ENCODE results near the gene SLAMF8.

SLAMF8 gene

GRCh38 chr1:159868766-159869165, 42.1 kb downstream of the SLAMF8 start:
- Histone ChIP-seq H3K4me3 (no peak overlapping the region), H3K27ac (no peak overlapping the region)
- DNase-seq (ENCODE audit: low spot score) = no peak
- TF ChIP-seq CTCF (IDR thresholded peaks at IDR 0.05) = no peak

DNA sequence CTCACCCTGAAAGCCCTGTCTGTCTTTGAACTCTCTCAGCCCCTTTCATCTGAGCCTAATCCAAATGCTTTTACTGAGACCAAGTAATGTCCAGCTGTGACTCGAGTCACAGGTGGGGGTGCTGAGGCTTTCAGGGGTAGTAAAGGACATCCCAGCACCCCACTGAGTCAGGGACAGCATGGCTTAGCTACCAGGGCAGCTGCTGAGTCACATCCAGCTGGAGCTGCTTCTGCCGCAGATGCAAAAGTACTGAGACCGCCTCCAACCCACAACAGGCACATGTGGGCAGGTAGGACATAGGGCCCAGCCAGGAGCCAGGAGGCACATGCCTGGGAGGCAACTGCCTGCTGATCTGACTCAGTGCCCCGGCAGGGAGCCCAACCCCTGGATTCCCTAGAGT, 42.5 kb downstream of the SLAMF8 start:
- DNase-seq (ENCODE audit: low spot score) = no peak
- no peak overlapping the region for H3K27ac ChIP-seq
- no peak for TF ChIP-seq CTCF (IDR thresholded peaks at IDR 0.05)
- no peak overlapping the region for H3K4me3 ChIP-seq

DNA sequence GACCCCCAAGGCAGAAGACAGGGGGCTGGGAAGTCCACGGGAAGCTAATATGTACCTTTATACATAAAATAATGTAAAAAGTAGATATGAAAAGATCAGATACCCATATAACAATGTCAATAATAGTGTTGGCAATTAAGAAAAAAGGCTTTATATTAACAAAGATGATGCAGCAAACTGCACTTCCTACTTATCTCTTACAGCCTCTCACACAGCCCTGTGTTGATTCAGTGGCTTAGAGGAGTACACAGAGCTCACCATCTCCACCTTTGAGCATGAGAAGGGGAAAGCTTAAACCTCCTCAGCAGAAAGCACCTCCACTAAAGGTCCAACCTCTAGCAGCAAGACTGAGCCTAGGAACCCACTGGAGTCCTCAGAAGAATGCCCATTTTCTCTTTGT, 42.9 kb downstream of the SLAMF8 start:
- no peak for TF ChIP-seq CTCF (IDR thresholded peaks at IDR 0.05)
- H3K4me3 ChIP-seq = no peak overlapping the region
- no peak overlapping the region for H3K27ac ChIP-seq
- DNase-seq (ENCODE audit: low spot score) = no peak

DNA sequence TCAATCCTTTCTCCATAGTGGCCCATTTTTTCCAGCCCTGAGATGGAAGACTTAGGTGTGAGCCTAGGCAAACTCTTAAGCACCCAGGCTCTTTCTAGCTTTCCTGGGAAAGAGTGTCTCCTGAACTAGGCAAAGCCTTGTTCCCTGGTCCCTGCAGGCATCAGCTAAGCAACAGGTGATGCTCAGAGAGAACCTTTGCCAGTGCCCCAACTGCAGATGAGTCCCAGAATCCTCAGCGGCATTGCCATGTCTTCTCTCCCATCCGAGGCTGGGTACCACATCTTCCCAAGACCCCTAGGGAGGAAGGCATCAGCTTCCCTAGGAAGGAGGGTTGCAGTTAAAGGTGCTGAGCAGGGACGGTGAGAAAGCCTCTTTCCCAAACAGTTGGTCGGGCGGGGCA, 44.0 kb downstream of the SLAMF8 start:
- no peak for DNase-seq (ENCODE audit: low spot score)
- no peak for TF ChIP-seq CTCF (IDR thresholded peaks at IDR 0.05)

GRCh38 chr1:159872891-159873290, 46.2 kb downstream of the SLAMF8 start:
- no peak overlapping the region for H3K27ac ChIP-seq
- H3K4me3 ChIP-seq = no peak overlapping the region
- DNase-seq (ENCODE audit: low spot score) = no peak
- TF ChIP-seq CTCF (IDR thresholded peaks at IDR 0.05) = no peak

More for the DNA sequence above, 44.0 kb downstream of the SLAMF8 start:
- no peak overlapping the region for H3K27ac ChIP-seq
- no peak overlapping the region for H3K4me3 ChIP-seq

DNA sequence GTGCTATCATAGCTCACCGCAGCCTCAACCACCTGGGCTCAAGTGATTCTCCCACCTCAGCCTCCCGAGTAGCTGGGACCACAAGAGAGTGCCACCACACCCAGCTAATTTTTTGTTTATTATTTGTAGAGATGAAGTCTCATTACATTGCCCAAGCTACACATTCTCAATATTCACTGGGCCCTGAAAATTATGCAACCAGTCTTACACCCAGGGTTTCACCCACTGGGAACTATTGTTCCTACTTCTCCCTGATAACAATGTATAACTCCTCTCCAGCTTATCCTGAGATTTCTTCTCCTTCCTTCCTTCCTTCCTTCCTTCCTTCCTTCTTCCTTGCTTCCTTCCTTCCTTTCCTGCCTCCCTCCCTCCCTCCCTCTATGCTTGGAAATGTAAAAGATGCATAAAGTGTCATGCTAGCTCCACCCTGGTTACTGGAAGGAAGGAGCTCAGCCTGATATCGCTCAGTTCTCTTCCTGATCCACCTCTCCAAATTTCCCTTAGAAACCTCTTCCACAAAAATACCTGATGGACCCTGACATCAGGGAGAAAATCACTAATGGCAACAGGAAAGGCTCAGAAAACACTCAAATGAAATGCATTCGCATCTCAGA, 47.0 kb downstream of the SLAMF8 start:
- Histone ChIP-seq H3K4me3 (no peak overlapping the region), H3K27ac (no peak overlapping the region)
- TF ChIP-seq CTCF (IDR thresholded peaks at IDR 0.05) = no peak
- DNase-seq (ENCODE audit: low spot score) = no peak

DNA sequence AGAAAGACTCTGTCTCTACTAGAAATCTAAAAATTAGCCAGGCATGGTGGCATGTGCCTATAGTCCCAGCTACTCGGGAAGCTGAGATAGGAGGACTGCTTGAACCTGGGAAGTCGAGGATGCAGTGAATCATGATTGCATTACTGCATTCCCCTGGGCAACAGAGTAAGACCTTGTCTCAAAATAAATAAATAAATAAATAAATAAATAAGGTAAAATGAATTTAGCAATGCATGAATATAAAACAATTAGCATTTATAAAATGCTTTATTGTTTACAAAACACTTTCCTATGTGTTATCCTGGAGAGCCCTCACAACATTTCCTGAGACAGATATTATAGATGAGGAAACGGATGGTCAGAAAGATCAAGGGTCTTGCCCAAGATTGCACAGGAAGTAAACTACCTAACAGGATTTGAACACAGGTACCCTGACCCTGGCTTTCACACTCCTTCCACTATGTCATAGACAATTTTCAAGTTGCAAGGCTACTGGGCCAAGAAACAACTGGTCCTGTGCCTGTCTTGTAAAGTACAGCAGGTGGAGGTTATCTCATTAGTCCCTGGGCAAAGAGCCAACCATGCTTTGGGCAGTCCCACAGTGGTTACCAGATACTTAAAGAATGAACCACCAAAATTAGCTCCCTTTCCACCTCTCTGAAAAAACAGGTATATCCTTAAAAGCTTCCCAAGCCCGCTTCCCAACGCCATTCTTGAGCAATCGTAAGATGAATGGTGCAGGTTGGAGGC, 51.2 kb downstream of the SLAMF8 start:
- Histone ChIP-seq H3K4me3 (no peak overlapping the region), H3K27ac (no peak overlapping the region)
- no peak for DNase-seq (ENCODE audit: low spot score)
- no peak for TF ChIP-seq CTCF (IDR thresholded peaks at IDR 0.05)
